ENCODE results near the gene SMNDC1.

DNA sequence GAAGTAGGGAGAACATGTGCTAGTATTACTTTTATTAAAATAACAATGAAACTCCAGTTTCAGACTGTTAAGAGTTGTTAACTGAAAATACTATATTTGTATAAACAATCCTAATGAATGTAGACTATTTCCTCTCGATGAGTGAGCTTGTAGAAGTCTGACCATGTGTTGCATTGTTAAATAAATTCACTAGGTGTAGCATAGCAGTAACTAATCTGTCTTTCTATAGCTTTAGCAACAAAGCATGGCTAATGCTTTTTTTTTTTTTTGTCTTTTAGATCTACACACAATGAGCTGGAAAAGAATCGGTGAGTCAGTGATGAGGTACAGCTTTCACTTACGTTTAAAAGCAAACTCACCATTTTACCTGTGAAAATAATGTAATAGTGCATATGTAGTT, 60.2 kb downstream of the SMNDC1 start:
- TF ChIP-seq, protein P1, sequence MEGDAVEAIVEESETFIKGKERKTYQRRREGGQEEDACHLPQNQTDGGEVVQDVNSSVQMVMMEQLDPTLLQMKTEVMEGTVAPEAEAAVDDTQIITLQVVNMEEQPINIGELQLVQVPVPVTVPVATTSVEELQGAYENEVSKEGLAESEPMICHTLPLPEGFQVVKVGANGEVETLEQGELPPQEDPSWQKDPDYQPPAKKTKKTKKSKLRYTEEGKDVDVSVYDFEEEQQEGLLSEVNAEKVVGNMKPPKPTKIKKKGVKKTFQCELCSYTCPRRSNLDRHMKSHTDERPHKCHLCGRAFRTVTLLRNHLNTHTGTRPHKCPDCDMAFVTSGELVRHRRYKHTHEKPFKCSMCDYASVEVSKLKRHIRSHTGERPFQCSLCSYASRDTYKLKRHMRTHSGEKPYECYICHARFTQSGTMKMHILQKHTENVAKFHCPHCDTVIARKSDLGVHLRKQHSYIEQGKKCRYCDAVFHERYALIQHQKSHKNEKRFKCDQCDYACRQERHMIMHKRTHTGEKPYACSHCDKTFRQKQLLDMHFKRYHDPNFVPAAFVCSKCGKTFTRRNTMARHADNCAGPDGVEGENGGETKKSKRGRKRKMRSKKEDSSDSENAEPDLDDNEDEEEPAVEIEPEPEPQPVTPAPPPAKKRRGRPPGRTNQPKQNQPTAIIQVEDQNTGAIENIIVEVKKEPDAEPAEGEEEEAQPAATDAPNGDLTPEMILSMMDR (IDR thresholded peaks at IDR 0.05; ENCODE audit: insufficient read depth, low read length): no peak
- TF ChIP-seq SPI1 (IDR thresholded peaks at IDR 0.05; ENCODE audit: borderline replicate concordance, low read depth): no peak
